Fibroblast of skin of scalp (primary cell): ENCODE results near the gene MBNL1.

Experiments
- DNase-seq: peaks from one replicate; pipeline ENCODE4 v3.0.0-alpha.2; 2013

MBNL1 gene

DNA sequence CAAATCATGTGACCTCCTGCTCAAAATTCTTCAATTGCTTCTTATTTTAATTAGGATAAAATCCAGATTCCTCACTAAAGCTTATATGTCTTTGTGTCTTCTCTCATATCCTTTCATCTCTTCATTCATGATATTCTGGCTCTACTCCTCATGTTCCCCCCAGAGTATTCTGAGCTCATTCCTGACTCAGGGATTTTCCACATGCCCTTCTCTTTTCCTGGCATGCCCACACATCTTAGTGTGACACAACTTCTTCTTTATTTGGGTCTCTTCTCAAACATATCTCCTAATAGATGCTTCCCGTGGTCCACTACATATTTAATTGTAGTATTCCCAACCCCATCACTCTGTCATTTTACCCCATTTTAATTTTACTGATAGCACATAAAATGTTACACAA lies 15.2 kb upstream of the MBNL1 start:
- peak; percentile 4 for DNase-seq

DNA sequence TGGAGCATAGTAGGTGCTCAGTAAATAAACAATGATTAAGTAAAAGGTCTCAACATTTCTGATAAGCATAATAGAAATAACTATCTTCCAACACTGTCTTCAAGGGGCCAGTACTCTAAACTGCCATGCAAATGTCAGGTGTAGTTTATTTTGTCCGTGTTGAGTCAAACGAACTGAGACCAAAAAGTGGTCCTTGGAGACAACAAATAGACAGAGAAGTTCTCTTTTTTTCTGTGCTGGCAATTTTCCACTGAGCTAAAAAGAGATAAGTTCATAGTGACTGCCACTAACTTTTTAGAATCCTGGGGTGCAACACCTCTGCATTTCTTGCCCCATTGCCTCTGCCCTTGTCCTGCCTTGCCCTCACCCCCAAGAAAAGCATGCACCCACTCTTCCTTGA lies 14.7 kb upstream of the MBNL1 start:
- DNase-seq = no peak

DNA sequence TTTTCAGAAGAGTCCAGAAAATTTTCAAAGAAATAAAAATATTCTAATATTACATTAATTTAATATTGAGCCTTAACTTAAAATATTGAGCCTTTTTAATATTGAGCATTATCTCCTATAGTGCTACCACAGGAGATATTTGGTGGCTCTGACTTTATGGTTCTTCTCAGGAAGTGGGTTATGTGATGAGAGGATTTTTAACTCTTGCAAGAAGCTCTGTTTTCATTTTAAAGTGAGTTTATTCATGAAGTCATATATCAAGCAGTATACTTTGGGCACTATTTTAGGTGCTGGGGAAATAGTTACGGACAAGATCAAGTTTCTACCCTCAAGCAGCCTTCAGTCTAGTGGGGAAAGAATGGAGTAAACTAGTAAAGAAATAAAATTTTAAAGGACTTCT lies 13.4 kb upstream of the MBNL1 start:
- DNase-seq = no peak

DNA sequence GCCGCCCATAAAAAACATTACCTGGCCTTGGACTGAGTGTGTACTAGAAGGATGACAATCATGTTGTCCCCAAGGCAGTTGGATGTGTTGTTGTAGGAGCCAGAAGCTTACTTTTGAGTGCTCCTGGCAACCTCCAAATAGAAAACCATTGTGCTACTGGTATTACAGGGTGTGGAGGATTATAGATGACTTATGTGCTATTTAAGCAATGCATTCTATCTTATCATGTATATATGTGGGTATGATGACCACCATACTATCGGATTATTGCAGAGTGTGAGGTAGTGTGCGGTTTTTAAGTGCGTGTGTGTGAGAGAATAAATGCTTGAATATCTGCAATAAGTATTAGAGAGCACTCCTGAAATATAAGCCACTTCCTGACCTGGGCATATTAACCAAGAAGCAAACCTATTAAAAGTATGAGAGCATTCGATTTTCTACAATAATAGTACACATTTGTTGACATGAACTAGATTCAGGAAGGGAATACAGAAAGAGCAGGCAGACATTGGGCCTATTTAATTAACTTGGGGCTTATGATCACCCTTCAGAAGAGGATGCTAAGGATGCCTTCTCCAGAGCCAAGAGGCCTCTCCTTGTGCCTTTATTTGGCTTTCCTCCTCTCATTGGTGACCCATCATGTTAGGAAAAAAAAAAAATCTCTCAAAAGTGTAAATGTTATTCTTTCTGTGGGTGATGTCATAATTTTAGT lies 11.7 kb upstream of the MBNL1 start:
- peak; percentile 77 for DNase-seq

DNA sequence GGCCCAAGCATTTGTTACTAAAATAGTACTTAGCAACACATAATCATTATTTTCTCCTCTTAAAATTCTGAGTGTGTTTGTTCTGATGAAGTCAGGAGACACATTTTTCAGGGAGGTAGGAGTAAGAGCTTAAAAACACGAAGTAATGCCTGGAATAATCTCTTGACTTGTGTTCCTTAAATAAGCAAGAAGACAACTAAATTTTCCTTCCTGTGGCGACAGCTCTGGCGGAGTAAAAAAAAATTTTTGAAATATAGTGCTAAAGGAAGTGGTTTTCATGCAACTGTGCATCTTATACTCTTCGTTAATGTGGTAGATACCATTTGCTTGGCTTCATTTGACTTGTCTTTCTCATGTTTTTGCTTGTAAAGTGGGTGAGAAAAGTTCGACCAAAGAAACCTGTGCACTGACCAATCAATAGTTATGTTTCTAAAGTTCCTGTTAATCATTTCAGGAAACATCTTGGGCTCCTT lies 11.1 kb upstream of the MBNL1 start:
- DNase-seq = no peak

DNA sequence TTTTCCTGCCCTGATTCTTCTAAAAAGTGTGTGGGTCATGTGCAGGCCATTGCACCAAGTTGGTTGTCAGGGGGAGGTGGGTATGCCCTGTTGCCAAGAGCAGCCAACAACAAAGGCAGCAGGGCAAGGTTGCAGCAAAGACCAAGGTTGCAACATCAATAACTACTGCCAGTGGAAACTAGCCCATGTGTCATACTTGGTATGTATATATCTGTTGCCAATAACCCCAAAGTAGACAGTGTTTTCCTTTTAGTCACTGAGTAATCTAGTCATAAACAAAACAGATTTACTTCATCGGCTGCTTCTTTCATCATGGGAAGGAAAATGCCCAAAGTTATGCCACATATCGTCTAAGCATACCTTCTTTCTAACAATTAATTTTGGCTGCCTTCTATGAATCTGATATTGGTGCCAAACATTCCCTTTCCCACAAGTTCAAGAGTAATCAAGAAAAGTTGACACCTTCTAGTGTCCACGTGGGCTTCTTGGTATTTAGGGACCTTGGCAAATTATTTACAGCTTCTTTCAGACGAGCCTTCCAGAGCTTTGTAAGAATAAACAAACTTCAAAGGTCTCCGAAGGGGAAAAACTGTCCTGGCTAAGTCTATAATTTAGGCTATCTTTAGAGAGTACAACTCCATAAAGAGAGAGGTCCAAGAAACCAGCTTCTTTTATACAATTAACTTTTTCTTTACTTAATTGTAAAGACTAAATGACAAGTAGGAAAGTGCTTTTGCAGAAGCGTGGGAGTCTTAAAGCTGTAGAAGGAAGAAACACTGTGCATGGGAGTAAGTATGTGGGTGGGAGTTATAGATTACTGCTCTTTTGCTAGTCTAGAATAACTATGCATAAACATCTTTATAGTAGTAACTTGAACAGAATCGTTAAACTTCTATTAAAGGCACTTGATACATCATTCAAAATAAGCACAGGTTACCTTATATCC lies 10.0 kb upstream of the MBNL1 start:
- DNase-seq = peak; percentile 94

DNA sequence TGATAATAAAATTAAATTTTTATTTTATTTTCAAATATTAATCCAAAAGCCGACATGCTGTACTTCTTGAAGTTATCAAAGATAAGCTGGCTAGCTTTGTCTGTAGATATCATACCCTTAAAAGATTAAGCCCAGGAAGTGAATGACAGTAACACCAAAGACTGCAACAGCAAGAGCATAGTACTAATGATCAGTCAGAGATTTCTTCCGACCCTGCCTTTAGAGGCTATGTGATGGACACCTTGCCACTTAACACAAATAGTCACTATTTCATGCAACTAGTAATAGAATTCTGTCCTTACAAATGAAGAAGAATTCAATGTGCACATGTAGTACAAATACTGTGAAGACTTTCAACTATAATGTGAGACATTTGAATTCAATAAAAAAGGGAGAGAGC lies 9.3 kb upstream of the MBNL1 start:
- no peak for DNase-seq

DNA sequence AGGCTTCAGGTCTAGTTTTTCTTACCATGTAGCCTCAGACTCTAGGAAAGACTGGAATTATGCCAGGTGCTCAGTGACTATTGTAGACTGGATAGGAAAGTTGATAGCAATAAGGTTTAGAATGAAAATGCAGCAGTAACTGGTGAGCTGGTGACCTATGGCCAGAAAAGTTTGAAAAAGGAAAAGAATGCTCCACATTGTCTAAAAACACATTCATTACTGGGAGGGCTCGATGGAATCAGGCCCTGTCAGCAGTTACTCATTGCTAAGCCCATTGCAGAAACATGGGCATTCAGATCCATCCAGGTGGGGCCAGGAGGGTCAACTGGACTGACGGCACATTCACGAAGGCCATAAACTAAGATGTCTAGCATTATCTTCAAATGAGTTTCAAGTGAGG lies 8.7 kb upstream of the MBNL1 start:
- no peak for DNase-seq

DNA sequence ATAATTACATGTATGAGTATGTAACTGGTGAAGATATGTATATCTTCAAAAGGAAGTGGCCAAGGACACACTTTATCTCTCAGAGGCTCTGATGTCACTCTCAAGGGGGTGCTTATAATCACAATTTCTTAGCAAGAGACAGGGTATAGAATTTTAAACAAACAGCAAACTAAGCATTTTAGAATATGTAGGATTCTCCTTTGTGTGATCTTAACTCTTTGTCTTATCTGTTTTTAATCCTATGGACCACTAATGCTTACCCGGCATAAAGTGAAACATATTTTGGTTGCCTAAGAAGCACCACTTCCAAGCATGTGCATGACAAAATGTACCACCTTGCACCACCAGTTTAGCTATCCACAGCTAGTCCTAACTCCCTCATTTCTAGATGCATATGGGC lies 8.2 kb upstream of the MBNL1 start:
- no peak for DNase-seq

DNA sequence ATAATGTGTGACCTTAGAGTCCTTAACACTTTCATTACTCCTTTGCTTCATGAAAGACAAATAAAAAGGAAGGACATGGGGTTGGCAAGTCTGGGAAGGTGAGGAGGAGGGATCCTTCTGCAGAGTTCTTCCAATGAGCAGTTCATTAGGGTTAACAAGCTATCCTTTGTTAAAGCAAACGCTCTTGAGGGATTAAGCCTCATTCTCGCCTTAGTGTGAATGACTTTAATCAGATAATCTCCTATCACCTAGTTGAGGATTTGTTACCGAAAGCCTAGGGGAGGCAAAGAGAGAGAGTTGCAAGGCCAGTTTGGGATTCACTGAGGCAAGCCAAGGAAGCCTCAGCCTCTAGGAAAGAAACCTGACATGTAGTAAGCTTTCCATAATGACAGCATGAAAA lies 7.4 kb upstream of the MBNL1 start:
- DNase-seq = no peak

DNA sequence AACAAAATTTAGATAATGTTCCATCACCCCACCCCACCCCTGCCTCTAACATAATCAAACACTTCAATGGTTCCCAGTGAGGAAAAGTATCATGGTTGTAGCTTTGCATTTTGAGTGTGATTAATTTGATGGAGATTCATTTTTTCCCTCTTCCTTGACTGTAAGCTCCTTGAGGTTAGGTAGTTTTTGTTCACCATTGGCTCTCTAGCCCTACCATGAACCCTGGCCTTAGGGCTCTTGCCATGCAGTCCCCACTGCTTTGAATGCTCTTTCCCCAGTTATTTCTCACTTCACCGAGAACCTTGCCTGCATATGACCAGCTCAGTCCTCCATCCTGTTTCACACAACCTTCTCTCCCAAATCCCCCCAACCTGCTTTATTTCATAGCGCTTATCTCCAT lies 5.0 kb upstream of the MBNL1 start:
- no peak for DNase-seq

DNA sequence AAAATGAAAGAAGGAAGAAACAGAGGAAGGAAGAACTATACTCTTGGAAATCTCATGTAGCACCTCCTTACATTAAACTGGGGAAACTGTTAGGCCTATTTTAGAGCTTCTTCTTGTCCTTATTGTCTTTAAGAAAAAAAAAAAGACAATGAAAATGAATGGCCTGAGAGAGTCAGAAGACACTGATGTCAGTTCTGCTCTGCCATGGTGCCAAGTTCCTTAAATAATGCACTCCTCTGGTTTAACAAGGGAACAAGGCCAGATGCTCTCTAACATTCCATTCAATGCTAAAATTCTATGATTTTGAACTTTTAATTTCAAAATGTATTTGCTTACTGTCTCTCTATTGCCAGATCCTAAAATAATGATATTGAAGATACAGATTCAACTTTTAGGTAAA lies 4.4 kb upstream of the MBNL1 start:
- no peak for DNase-seq

DNA sequence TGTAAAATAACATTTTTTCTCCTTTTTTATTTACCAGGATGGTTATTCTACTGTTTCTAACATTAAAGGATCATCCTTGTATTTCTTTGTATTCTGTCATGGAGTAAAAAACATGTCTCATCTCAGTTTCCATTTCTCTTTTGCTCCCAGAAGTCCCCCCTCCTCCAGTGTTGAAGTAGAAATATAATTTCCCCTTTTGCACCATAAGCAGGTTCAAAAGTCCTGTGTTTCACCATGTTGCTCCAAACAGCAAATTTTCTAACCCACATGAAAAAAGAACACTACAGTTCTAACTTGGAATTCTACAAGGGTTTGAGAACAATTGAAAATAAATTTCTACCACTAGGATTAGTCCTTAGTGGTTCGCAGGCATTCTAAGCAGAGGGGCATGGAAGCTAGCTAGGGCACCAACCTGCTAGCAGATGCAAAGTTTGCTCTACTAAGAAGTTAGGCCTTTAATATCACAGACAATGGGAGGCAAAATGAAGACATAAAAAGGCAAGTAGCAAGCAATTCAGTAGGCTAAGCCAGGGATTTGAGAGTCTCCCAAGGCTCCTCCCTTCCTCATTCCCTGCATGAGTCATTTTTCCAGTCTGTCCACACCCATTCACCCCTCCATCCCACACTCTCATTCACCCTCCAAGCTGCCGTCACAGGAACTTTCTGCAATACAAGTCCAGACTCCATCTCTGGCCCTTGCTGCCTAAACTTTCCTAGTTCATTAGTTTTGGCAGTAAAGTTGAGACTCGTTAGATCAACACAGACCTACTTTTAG lies 2.3 kb upstream of the MBNL1 start:
- peak; percentile 97 for DNase-seq

DNA sequence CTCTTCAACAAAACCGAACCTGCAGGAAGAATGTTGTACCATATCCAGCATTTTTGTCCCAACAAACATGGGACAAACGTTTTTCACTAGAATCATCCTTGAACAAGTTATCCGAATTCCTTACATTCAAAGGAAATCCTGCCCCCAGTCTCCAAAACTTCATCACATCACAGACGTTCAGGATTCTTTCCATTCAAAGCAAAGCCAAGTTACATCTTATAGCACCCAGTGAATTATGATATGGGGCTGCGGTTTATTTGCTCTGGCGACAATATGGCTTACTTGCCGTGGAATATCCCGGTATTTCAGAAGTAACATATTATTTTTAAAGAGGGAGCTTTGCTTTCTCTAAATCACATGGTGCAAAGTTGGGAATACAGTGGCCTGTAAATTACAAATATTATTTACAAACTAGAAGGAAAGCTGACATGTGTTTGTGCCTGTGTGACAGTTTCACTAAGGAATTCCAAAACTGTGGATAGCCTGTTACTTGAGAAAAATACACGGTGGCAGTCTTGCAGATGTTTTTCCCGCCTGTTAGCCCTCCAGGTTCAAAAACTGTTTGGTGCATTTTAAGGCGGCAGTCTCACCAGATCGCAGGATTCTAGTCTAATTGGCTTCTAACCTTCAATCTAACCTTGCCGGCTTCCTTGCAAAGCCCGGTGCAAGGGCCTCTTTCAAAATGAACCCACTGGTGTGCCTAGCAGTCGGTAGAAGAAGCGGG lies 736 bp upstream of the MBNL1 start:
- DNase-seq = peak; percentile 80

DNA sequence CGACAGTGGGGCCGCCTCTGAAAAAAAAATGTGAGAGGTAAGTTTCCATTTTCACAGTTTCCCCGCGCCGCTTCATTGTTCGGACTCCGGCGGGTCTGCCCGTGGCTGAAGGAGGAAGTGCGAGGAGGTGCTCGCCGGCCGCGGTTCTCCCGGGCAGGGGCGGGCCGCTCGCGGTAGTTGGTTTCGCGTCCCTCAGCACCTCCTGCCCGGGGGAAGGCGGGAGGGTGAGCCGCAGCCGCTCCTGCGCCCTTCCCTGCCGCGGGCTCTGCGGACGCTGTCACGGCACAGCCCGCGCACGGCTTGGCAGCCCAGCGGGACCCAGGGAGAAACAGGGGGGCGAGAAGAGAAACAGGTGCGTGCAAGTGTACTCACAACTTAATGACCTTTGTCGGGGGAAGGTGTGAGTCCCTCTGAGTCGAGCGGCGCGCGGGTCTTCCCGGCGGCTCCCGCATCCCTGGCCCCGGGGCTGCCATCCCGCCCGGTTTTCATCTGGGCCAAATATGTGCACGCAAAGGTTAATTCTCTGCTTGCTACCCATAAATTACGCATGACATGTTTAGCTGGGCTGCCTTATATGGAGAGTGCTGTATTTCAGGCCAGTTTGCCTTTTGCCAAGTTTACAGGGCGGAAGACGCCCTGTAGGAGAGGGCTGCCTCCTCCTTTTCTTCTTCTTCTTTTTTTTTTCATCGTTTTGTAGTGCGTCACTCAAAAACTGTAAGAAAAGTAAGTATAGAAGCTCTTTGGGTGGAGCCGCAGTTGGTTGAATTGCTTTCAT lies 514 bp downstream of the MBNL1 start:
- DNase-seq = peak; percentile 96

DNA sequence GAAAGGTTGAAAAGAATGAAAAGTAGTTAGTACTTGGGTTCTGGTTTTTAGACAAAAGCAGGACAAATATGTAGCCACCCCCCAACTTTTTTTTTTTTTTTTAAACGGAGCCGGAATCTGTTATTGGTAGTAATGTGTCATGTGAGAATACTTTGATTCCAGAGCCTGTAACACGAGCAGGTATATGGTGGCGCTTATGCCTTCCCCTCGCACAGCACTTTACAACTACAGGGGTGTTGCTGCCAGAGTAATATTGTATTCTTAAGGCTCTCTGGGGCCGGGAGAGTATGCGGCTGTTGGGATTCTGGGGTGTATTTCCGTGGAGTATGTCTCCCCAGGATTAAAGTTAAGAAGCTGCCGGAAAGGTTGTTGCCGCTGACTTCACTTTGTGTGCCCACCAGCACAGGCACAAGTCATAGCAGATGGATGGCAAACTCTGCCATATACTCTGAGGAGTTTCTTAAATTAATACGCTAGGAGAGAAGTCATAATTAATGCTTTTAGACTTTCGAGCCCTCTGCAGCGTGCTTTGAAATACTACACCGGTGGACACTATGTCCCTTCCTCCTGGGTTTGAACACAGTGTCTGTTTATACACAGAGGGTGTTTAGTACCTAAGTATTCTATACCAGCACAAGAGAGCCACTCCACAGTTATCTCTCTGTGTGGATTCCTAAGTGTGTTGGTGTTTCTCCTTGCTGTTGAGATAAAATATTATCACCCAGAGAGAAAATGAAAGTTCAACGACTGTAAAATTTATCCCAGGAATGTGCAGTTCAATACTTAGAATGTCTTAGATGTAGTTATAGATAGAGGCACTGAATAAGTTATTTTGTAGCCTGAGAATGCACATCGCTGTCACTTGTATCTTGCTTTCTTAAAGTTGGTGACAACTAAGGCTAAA lies 1.4 kb downstream of the MBNL1 start:
- peak; percentile 37 for DNase-seq

DNA sequence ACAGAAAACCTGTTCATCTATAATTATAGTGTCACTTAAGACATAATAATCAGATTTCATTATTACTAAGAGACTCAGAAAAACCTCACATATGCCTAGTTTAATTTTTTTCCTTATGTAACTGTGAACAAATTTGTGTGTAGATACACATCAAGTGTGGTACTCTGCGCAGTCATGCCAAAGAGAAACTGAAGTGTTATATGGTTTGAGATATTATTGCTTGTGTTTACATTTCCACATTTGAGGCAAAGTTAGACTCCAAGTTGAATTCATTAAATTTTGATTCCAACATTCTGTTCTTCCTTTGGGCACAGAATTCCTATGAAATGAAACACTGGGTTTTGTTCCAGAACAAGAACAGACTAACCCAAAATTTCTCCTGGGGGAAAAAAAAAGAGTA lies 2.2 kb downstream of the MBNL1 start:
- peak; percentile 27 for DNase-seq

DNA sequence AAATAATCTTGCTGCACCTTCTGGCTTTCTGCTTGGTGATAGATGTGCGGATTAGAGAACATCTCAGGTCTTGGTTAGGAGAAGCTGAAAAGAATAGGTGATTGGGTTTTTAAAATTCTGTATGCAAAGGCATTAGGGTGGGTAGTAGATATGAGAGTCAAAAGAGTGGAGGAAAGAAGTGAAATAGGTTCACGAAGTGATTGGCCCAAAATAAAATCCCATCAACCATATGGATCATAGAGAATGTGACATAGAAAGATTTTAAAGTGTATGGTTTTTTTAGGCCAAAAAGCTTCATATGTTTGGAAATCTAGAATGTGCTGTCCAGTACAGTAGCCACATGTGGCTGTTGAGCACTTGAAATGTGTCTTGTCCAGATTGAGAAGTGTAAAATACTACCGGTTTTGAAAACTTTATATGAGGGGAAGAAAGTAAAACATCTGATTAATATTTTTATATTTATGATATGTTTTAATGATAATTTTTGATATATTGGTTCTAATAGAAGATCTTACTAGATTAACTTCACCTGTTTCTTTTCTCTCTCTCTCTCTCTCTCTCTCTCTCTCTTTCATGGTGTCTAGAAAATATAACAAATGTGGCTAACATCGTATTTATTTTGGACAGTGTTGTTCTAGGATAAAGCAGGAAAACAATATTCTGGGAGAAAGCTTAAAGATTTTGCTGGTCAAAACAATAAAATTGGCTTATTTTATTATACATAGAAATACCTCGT lies 2.9 kb downstream of the MBNL1 start:
- peak; percentile 22 for DNase-seq

DNA sequence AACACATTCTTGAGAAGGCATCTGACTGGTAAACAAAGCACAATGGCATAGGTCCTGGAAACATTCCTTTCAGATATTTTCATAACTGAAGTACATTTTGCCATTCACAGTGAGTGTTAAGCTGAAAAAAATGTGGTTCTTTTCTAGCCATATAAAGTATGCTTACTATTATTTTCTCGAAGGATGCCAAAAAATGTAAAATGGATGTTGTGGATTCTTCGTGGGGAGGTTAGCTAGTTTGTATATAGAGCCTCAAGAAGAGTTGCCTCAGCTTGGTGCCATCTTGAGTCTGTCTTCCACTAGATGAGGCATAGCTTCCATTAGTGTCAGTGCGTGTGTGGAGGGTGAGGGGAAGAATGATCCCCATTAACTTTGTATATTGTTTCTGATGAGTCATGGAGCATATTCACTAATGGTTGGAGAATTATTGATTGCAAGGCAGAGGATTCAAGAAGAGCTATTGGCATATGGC lies 4.1 kb downstream of the MBNL1 start:
- peak; percentile 98 for DNase-seq

DNA sequence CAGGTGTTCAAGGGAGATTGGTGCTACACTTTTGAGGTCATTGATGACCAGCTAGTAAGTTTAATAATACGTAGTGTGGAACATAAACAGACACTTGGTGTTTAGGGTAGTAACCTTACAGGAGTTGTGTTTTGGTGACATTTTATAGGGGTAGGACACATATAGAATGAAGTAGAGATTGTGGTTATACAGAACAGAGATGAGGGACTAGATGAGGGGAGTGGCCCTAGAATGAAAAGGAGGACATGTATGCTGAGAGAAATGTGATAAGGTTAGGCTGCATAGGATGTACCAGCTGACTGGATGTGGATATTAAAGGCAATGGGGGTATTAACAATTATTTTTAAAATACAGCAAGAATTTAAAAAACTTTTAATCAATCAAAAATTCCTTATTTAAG lies 8.0 kb downstream of the MBNL1 start:
- no peak for DNase-seq
